Activated naive CD8-positive, alpha-beta T cell treated with anti-CD3 and anti-CD28 coated beads, Interleukin-2, amount 50 U/mL, for 24 hours (primary cell): ENCODE data around the gene JAKMIP2.
"Not testable (repeated sequence)": the region's sequence is repeated elsewhere in the genome, so short reads cannot be mapped to it uniquely, and the experiment has no call there.

Source experiments
- ATAC-seq: fragments of 150-1000 bp; cut with Tn5 transposase; one replicate; pipeline ENCODE4 v1.10.0; 2021
- DNase-seq: peaks from one replicate; pipeline ENCODE4 v3.0.0; 2021
- H3K27ac Mint-ChIP-seq: one replicate; pipeline ENCODE4 v1.8.0; 2021; ENCODE audit warnings: mild to moderate bottlenecking, mixed read lengths
- H3K27me3 Mint-ChIP-seq: one replicate; pipeline ENCODE4 v1.8.0; 2021; ENCODE audit warnings: mixed read lengths
- H3K36me3 Mint-ChIP-seq: one replicate; pipeline ENCODE4 v1.8.0; 2021; ENCODE audit warnings: low read depth, mixed read lengths
- H3K4me1 Mint-ChIP-seq: one replicate; pipeline ENCODE4 v1.8.0; 2021; ENCODE audit warnings: mixed read lengths
- H3K4me3 Mint-ChIP-seq: one replicate; pipeline ENCODE4 v1.8.0; 2021; ENCODE audit warnings: mild to moderate bottlenecking, moderate library complexity, mixed read lengths
- H3K9me3 Mint-ChIP-seq: one replicate; pipeline ENCODE4 v1.8.0; 2021; ENCODE audit warnings: mixed read lengths

The JAKMIP2 gene

DNA sequence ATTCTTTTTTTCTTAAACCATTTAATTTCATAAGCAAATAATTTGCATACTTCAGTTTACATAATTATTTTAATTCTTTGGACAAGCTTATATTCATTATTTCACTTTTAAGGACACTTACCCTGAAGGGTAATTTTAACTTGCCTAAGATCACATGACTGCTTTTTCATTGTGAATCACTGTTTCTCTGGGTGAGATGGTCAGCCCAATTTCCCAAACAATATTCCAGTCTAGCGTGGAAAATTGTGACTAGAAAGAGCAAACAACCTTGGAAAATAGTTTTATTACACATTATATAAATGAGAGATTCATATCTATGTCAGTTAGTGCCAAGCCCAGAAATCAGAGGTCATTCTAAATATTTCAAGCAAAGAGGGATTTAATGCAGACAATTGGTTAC, 21.4 kb upstream of the JAKMIP2 start:
- peaks cover 9% of the 10 kb centered on the region for H3K27me3 Mint-ChIP-seq
- H3K27ac Mint-ChIP-seq, result no peak overlapping the region
- no peak for DNase-seq
- H3K36me3 Mint-ChIP-seq, result no peaks in the 10 kb centered on the region
- no peak overlapping the region for H3K4me3 Mint-ChIP-seq
- H3K4me1 Mint-ChIP-seq, result peaks cover 17% of the 10 kb centered on the region
- ATAC-seq, result no peak
- no peaks in the 10 kb centered on the region for H3K9me3 Mint-ChIP-seq

DNA sequence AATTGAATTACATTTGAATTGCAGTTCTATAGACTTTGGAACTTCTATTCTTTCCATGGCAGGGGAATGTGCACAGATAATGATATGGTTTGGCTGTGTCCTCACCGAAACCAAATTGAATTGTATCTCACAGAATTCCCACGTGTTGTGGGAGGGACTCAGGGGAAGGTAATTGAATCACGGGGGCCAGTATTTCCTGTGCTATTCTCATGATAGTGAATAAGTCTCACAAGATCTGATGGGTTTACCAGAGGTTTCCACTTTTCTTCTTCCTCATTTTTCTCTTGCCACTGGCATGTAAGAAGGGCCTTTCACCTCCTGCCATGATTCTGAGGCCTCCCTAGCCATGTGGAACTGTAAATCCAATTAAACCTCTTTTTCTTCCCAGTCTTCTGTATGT, 20.6 kb upstream of the JAKMIP2 start:
- not testable (repeated sequence) for H3K36me3 Mint-ChIP-seq, H3K27me3 Mint-ChIP-seq, H3K27ac Mint-ChIP-seq, ATAC-seq, H3K9me3 Mint-ChIP-seq, DNase-seq, H3K4me3 Mint-ChIP-seq
- H3K4me1 Mint-ChIP-seq, result peaks cover 17% of the 10 kb centered on the region

GRCh38 chr5:147801461-147801860, 18.9 kb upstream of the JAKMIP2 start:
- no peaks in the 10 kb centered on the region for H3K36me3 Mint-ChIP-seq
- peaks cover 16% of the 10 kb centered on the region for H3K4me1 Mint-ChIP-seq
- H3K27me3 Mint-ChIP-seq, result peaks cover 8% of the 10 kb centered on the region
- H3K27ac Mint-ChIP-seq, result no peak overlapping the region
- H3K9me3 Mint-ChIP-seq, result no peaks in the 10 kb centered on the region
- H3K4me3 Mint-ChIP-seq, result no peak overlapping the region
- ATAC-seq (no peak), DNase-seq (no peak)

GRCh38 chr5:147800491-147800890, 18.0 kb upstream of the JAKMIP2 start:
- Mint-ChIP-seq H3K4me1 (peaks cover 14% of the 10 kb centered on the region), H3K9me3 (no peaks in the 10 kb centered on the region), H3K27ac (no peak overlapping the region), H3K36me3 (no peaks in the 10 kb centered on the region), H3K27me3 (peaks cover 10% of the 10 kb centered on the region), H3K4me3 (no peak overlapping the region)
- ATAC-seq (no peak), DNase-seq (no peak)

DNA sequence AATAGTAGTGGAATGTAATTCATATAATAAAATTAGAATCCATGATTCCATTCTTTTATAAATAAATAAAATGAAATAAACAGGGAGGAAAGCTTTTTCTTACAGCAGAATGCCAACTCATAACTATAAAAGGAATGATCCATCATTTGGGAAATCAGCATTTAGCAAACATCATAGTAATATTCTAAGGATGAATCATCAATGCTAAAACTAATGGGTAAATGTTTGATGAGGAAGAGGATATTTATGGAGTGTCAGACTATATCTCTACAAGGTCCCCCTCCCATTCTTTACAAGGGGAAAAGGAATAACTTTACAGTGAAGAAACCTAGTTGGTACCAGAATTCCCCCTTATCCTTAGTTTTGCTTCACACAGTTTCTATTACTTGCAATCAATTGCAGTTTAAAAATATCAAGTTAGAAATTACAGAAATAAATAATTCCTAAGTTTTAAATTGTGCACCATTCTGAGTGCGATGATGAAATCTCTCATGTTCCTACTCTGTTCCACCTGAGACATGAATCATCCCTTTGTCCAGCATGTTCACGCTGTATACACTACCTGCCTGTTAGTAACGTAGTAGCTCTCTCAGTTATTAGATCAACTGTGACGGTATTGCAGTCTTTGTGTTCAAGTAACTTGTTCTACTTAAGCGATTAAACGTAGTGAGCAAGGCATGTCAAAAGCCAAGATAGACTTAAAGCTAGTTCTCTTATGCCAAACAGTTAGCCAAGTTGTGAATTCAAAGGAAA, 14.2 kb upstream of the JAKMIP2 start:
- no peak overlapping the region for H3K27ac Mint-ChIP-seq
- ATAC-seq, result no peak
- no peaks in the 10 kb centered on the region for H3K9me3 Mint-ChIP-seq
- no peak for DNase-seq
- H3K27me3 Mint-ChIP-seq, result peaks cover 10% of the 10 kb centered on the region
- H3K36me3 Mint-ChIP-seq, result no peaks in the 10 kb centered on the region
- no peak overlapping the region for H3K4me3 Mint-ChIP-seq
- no peaks in the 10 kb centered on the region for H3K4me1 Mint-ChIP-seq

DNA sequence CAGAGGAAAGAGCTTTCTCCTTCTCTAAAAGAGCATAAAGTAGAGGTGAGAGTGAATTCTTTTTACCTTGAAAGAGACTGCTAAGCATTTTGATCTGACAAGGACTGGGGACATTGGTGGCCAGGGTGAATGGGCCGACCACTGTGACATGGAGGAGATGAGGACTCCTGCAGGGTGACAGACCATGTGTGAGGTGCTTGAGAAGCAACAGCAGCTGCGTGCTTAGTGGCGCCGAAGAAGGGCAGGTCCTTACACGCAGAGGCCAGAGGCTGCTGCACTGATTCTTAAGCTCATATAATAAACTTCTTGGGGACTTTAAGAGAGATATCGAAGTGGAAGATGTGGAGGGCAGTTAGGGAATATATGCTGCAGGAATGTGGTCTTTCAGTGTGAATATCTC, 8.7 kb upstream of the JAKMIP2 start:
- Mint-ChIP-seq H3K9me3 (no peaks in the 10 kb centered on the region), H3K36me3 (no peaks in the 10 kb centered on the region), H3K4me3 (no peak overlapping the region), H3K27me3 (peaks cover 2% of the 10 kb centered on the region), H3K4me1 (no peaks in the 10 kb centered on the region), H3K27ac (no peak overlapping the region)
- ATAC-seq (no peak), DNase-seq (no peak)

GRCh38 chr5:147789820-147790219, 7.3 kb upstream of the JAKMIP2 start:
- Mint-ChIP-seq H3K27ac (no peak overlapping the region), H3K4me3 (no peak overlapping the region), H3K4me1 (no peaks in the 10 kb centered on the region), H3K9me3 (no peaks in the 10 kb centered on the region), H3K36me3 (no peaks in the 10 kb centered on the region), H3K27me3 (no peaks in the 10 kb centered on the region)
- no peak for ATAC-seq
- no peak for DNase-seq

- DNase-seq, result no peak
- Mint-ChIP-seq H3K4me3 (no peak overlapping the region), H3K4me1 (peaks cover 2% of the 10 kb centered on the region), H3K27me3 (no peaks in the 10 kb centered on the region), H3K36me3 (no peaks in the 10 kb centered on the region), H3K9me3 (no peaks in the 10 kb centered on the region), H3K27ac (no peak overlapping the region)
- ATAC-seq, result no peak
These were observed 5.5 kb upstream of the JAKMIP2 start for GRCh38 chr5:147788023-147788422.

DNA sequence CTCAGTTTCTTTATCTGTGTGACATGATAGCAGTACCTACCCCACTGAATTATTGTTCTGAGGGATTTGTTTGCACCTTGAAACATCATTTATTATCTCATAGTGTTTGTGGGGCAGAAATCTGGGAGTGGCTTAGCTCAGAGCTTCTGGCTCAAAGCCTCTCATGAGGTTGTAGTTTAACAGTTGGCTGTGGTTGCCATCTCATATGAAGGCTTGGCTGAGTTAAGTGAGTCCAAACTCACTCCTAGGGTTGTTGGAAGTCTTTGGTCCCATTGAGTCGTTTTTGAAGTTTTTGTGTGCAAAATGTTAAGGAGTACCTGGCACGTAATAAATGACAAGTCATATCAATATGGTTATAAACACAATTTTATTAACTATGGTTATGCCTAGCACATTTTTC, 3.6 kb upstream of the JAKMIP2 start:
- no peaks in the 10 kb centered on the region for H3K27me3 Mint-ChIP-seq
- ATAC-seq (no peak), DNase-seq (no peak)
- no peak overlapping the region for H3K4me3 Mint-ChIP-seq
- no peak overlapping the region for H3K27ac Mint-ChIP-seq
- peaks cover 18% of the 10 kb centered on the region for H3K4me1 Mint-ChIP-seq
- H3K9me3 Mint-ChIP-seq, result no peaks in the 10 kb centered on the region
- H3K36me3 Mint-ChIP-seq, result no peaks in the 10 kb centered on the region

- DNase-seq, result no peak
- no peak for ATAC-seq
- H3K4me1 Mint-ChIP-seq, result peaks cover 32% of the 10 kb centered on the region
- no peaks in the 10 kb centered on the region for H3K9me3 Mint-ChIP-seq
- no peaks in the 10 kb centered on the region for H3K27me3 Mint-ChIP-seq
- no peak overlapping the region for H3K27ac Mint-ChIP-seq
- no peaks in the 10 kb centered on the region for H3K36me3 Mint-ChIP-seq
- H3K4me3 Mint-ChIP-seq, result no peak overlapping the region
These were observed 1.8 kb upstream of the JAKMIP2 start for GRCh38 chr5:147784146-147784987.

DNA sequence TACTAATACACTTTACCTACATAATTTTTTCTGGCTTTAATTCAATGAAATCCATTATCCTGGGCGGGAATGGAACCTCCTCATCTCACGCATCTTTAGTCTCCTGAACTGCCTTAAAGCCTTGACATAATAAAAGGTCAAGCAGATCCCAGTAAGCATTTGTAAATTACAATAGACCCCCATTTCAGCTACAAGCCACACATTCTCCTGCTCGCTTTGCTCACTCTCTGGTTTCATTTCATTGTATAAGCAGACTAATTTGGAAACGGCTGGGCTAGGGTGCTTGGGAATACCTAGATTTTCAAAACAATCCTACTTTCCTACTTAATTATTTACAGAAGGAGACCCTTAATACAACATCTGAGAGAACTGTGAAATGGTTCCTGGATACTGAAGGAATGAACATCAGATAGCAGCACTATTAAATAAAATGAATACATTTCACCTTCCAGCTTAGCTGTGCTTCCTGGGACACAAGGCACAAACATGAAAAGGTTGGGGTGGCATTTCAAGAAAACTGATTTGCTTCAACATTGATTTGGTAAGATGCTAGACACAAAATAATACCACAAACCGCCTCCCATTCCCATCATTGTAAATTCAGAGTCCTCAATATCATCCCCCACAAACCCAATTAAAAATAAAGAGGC, 1.5 kb downstream of the JAKMIP2 start:
- peaks cover 7% of the 10 kb centered on the region for H3K36me3 Mint-ChIP-seq
- H3K27me3 Mint-ChIP-seq, result no peaks in the 10 kb centered on the region
- H3K27ac Mint-ChIP-seq, result no peak overlapping the region
- DNase-seq (no peak), ATAC-seq (no peak)
- H3K9me3 Mint-ChIP-seq, result peaks cover 10% of the 10 kb centered on the region
- peaks cover 32% of the 10 kb centered on the region for H3K4me1 Mint-ChIP-seq
- peak overlapping the region; percentile 89 for H3K4me3 Mint-ChIP-seq

DNA sequence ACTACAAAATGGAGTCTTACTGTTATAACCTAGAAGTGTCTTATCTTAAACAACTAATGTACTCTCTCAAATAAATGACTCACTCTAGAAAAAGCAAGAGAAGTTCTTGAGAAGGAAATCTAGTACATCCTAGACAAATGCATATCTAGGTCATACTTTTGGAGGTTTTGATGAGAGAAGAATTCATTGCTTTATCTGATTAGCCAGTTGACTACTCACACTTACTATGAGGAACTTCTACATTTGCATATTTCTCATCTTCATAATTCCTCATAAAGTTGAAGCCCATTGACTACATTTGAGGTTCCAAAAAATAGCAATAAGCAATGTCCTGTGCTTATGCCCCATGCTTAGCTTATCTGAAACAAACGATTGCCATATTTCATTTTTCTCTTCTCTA, 2.8 kb downstream of the JAKMIP2 start:
- Mint-ChIP-seq H3K4me3 (no peak overlapping the region), H3K27ac (no peak overlapping the region), H3K4me1 (peaks cover 32% of the 10 kb centered on the region), H3K9me3 (peaks cover 10% of the 10 kb centered on the region), H3K27me3 (no peaks in the 10 kb centered on the region), H3K36me3 (peaks cover 11% of the 10 kb centered on the region)
- ATAC-seq (no peak), DNase-seq (no peak)

DNA sequence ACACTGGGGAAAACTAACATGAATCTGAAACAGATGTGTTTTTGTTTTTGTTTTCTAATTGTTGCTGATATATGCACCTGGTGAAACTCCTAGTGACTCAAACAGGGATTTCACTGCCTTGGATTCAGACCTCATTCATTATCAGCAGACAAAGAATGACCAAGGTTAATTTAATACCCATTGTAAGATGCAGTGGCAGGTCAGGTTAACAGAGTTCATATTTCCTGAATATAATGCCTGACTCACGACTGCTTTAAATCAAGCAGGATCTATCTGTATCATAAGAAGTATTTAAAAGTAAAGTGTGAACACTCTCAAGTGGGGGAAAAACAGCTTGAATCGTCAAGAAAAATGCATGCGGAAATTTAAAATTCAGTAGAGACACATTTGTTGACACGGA, 5.5 kb downstream of the JAKMIP2 start:
- H3K4me3 Mint-ChIP-seq, result no peak overlapping the region
- no peak for DNase-seq
- H3K27ac Mint-ChIP-seq, result no peak overlapping the region
- no peak for ATAC-seq
- peaks cover 21% of the 10 kb centered on the region for H3K4me1 Mint-ChIP-seq
- H3K9me3 Mint-ChIP-seq, result peaks cover 10% of the 10 kb centered on the region
- H3K36me3 Mint-ChIP-seq, result peaks cover 11% of the 10 kb centered on the region
- H3K27me3 Mint-ChIP-seq, result no peaks in the 10 kb centered on the region

DNA sequence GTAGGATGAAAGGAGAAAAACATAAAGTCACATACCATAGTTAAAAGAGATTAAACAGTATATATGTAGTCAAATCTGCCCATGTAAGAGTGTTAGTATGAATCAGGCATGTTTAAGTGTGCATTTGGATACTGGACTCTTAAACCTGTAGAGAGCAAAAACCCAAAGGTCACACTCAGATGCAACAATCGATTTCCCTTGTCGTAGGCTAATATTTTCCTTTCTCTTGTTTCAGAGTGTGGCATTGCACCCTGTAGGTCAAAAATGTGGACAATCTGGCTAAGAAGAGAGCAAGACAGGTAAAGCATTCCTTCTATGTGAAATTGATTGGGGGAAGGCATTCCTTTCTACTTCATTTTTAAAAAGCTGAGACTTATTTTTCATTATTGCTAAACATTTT, 8.9 kb downstream of the JAKMIP2 start:
- ATAC-seq, result no peak
- peaks cover 10% of the 10 kb centered on the region for H3K9me3 Mint-ChIP-seq
- H3K27me3 Mint-ChIP-seq, result no peaks in the 10 kb centered on the region
- H3K4me1 Mint-ChIP-seq, result no peaks in the 10 kb centered on the region
- H3K4me3 Mint-ChIP-seq, result no peak overlapping the region
- DNase-seq, result no peak
- peaks cover 11% of the 10 kb centered on the region for H3K36me3 Mint-ChIP-seq
- no peak overlapping the region for H3K27ac Mint-ChIP-seq

- DNase-seq, result no peak
- no peak overlapping the region for H3K4me3 Mint-ChIP-seq
- H3K36me3 Mint-ChIP-seq, result peaks cover 11% of the 10 kb centered on the region
- H3K4me1 Mint-ChIP-seq, result no peaks in the 10 kb centered on the region
- H3K27me3 Mint-ChIP-seq, result no peaks in the 10 kb centered on the region
- ATAC-seq, result no peak
- H3K9me3 Mint-ChIP-seq, result peaks cover 10% of the 10 kb centered on the region
- H3K27ac Mint-ChIP-seq, result no peak overlapping the region
These were observed 9.4 kb downstream of the JAKMIP2 start for GRCh38 chr5:147773139-147773538.
